Parathyroid adenoma (tissue), 2 donors: ENCODE measurements around the gene CFAP46.
"Not testable (repeated sequence)": the region's sequence is repeated elsewhere in the genome, so short reads cannot be mapped to it uniquely, and the experiment has no call there.

Experiments
- H2AFZ ChIP-seq: fragments of 300-600 bp; sonication (generic); one replicate; pipeline ENCODE4 v1.7.0; 2017; ENCODE audit warnings: antibody characterized with exemption, mild to moderate bottlenecking
- H3K27ac ChIP-seq: fragments of 300-600 bp; sonication (generic); one replicate; pipeline ENCODE4 v1.7.0; 2017
- H3K27me3 ChIP-seq: fragments of 300-600 bp; sonication (generic); one replicate; pipeline ENCODE4 v1.7.0; 2017; ENCODE audit warnings: low read length; ENCODE audit not compliant: control insufficient read depth, insufficient read depth
- H3K36me3 ChIP-seq: fragments of 300-600 bp; sonication (generic); one replicate; pipeline ENCODE4 v1.7.0; 2017; ENCODE audit warnings: low read length; ENCODE audit not compliant: control insufficient read depth, insufficient read depth
- H3K4me1 ChIP-seq: fragments of 300-600 bp; sonication (generic); one replicate; pipeline ENCODE4 v1.7.0; 2017; ENCODE audit warnings: control low read depth
- H3K4me2 ChIP-seq: fragments of 300-600 bp; sonication (generic); one replicate; pipeline ENCODE4 v1.7.0; 2017; ENCODE audit warnings: low read length
- H3K4me3 ChIP-seq: fragments of 300-600 bp; sonication (generic); one replicate; pipeline ENCODE4 v1.7.0; 2017; ENCODE audit warnings: low read depth, low read length
- H3K79me2 ChIP-seq: fragments of 300-600 bp; sonication (generic); one replicate; pipeline ENCODE4 v1.7.0; 2017; ENCODE audit warnings: control low read depth
- H3K9ac ChIP-seq: fragments of 300-600 bp; sonication (generic); one replicate; pipeline ENCODE4 v1.7.0; 2017; ENCODE audit warnings: mild to moderate bottlenecking
- H3K9me3 ChIP-seq: fragments of 300-600 bp; sonication (generic); one replicate; pipeline ENCODE4 v1.7.0; 2017; ENCODE audit warnings: low read length; ENCODE audit not compliant: control insufficient read depth
- CTCF ChIP-seq: fragments of 300-600 bp; sonication (generic); IDR thresholded peaks from one replicate; pipeline ENCODE4 v1.7.0; 2017; ENCODE audit warnings: antibody characterized with exemption, mild to moderate bottlenecking
- donor health status: primary hyperparathyroidism.

The CFAP46 gene

GRCh38 chr10:132957131-132957530, 14.8 kb upstream of the CFAP46 start:
- TF ChIP-seq CTCF, result no peak
- Histone ChIP-seq H3K4me2 (no peak overlapping the region), H3K27me3 (no peaks in the 10 kb centered on the region), H3K9ac (no peak overlapping the region), H3K79me2 (no peaks in the 10 kb centered on the region), H3K27ac (peak overlapping the region; percentile 60), H3K4me1 (peaks cover 19% of the 10 kb centered on the region), H3K9me3 (no peaks in the 10 kb centered on the region), H2AFZ (peak overlapping the region; percentile 61), H3K36me3 (no peaks in the 10 kb centered on the region), H3K4me3 (no peak overlapping the region)

- not testable (repeated sequence) for H3K79me2 ChIP-seq, H2AFZ ChIP-seq, H3K4me2 ChIP-seq, H3K4me3 ChIP-seq, H3K9ac ChIP-seq, H3K27me3 ChIP-seq, H3K36me3 ChIP-seq, H3K9me3 ChIP-seq, H3K27ac ChIP-seq
- H3K4me1 ChIP-seq, result peaks cover 19% of the 10 kb centered on the region
These were observed 13.9 kb upstream of the CFAP46 start for GRCh38 chr10:132956259-132956658.

- no peak overlapping the region for H2AFZ ChIP-seq
- TF ChIP-seq CTCF, result no peak
- H3K27ac ChIP-seq, result no peak overlapping the region
- H3K36me3 ChIP-seq, result no peaks in the 10 kb centered on the region
- H3K9ac ChIP-seq, result no peak overlapping the region
- H3K79me2 ChIP-seq, result no peaks in the 10 kb centered on the region
- H3K27me3 ChIP-seq, result no peaks in the 10 kb centered on the region
- H3K4me2 ChIP-seq, result no peak overlapping the region
- peaks cover 19% of the 10 kb centered on the region for H3K4me1 ChIP-seq
- H3K9me3 ChIP-seq, result no peaks in the 10 kb centered on the region
- H3K4me3 ChIP-seq, result no peak overlapping the region
These were observed 13.1 kb upstream of the CFAP46 start for GRCh38 chr10:132955479-132955878.

- H3K9ac ChIP-seq, result no peak overlapping the region
- H3K27me3 ChIP-seq, result no peaks in the 10 kb centered on the region
These were observed 11.1 kb upstream of the CFAP46 start for GRCh38 chr10:132953428-132953827.

GRCh38 chr10:132951926-132952325, 9.6 kb upstream of the CFAP46 start:
- Histone ChIP-seq H3K4me1 (peaks cover 2% of the 10 kb centered on the region), H3K9ac (no peak overlapping the region), H2AFZ (no peak overlapping the region), H3K9me3 (no peaks in the 10 kb centered on the region), H3K27me3 (no peaks in the 10 kb centered on the region), H3K27ac (no peak overlapping the region), H3K36me3 (no peaks in the 10 kb centered on the region), H3K4me3 (no peak overlapping the region), H3K4me2 (no peak overlapping the region), H3K79me2 (no peaks in the 10 kb centered on the region)
- TF ChIP-seq CTCF, result no peak

More at GRCh38 chr10:132953428-132953827, 11.1 kb upstream of the CFAP46 start:
- H3K79me2 ChIP-seq, result no peaks in the 10 kb centered on the region
- H2AFZ ChIP-seq, result no peak overlapping the region
- no peaks in the 10 kb centered on the region for H3K9me3 ChIP-seq
- no peak overlapping the region for H3K27ac ChIP-seq
- no peak for TF ChIP-seq CTCF
- peaks cover 9% of the 10 kb centered on the region for H3K4me1 ChIP-seq
- no peaks in the 10 kb centered on the region for H3K36me3 ChIP-seq
- H3K4me2 ChIP-seq, result no peak overlapping the region
- H3K4me3 ChIP-seq, result no peak overlapping the region
